ENCODE results near the gene HHIP. TPM values are rescaled to one million over a fixed set of nuclear protein-coding genes. Genes with fewer than 3 reads are reported as not detected.

HHIP gene
- total RNA-seq, 1 donor from 2014 or later, result 0.05 TPM

GRCh38 chr4:144703494-144703893 is 57.5 kb downstream of the HHIP start:
- no peak for DNase-seq (ENCODE audit: low read depth)

DNA sequence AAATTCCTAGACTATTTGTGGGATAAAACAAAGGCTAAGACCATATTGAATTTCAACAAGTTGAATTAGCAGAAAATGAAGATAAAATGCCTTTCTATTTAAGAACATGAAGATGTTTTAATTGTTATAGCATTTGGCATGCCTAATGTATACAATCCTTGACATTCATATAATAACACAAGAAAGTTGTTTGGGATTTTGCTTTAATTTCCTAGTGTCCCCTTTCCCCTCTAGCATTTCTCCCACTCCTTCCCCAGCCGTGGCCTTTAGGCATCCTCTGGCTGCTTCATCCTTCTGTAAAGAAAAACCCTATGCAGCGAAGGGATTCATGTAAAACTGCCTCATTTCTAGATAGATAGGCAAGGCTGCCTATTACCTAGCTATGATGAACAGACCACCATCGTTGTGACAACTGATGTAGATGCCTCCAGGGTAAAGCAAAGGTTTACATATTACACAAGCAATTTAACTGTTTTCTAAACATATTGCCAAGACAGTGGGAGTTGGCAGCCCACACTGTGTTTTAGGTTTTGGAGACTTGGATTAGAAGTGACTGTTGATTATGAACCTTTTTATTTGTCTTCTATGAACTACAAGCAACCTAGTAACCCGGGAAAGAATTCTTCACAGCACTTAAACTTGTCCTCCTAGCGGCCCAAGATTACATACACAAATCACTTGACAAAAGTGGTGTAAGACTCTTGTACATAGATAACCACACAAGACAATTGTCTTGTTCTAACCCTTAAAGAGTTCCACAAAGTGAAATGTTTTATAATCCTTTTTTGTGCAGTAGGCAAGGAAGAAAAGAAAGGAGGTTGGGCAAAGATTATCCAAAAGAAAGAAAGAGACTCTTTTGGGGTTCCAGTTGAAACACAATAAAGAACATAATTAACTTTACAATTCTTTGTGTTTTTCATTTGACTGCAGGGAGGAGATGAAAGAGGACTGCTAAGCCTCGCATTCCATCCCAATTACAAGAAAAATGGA is 59.9 kb downstream of the HHIP start:
- DNase-seq (ENCODE audit: low read depth), result no peak

DNA sequence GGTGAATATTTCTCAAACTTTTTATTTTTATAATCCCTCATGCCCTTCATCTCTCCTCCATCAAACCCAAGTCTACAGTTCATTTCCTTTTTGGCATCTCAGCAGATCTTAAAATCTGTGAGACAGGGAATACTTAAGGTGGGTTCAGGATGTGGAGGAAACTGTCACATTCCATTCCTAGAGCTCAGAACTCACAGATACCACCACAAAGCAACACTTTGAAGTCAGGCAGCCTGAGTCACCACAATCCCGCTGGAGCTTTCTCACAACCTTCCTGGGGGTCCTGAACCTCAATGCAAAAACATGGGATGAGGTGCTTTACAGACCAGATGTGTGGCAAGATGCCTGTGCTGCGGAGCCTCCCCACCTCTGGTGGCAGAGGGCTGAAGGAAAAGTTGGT is 63.2 kb downstream of the HHIP start:
- no peak for DNase-seq (ENCODE audit: low read depth)

GRCh38 chr4:144709793-144710525 is 64.0 kb downstream of the HHIP start:
- peak; percentile 43 for DNase-seq (ENCODE audit: low read depth)

DNA sequence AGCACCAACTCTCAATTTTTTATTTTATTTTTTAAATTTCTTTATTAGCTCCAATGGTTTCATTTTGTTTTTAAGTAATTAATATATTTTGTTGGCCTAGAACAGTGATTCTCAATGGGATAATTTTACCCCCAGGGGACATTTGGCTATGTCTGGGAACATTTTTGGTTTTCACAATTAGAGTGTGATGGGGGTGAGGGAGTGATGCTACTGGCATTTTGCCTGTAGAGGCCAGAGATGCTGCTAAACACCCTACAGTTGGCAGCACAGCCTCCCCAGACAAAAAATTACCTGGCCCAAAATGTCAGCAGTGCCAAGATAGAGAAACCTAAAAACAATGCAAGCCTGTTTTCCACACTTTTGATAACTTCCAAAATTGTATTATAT is 64.6 kb downstream of the HHIP start:
- DNase-seq (ENCODE audit: low read depth), result no peak

DNA sequence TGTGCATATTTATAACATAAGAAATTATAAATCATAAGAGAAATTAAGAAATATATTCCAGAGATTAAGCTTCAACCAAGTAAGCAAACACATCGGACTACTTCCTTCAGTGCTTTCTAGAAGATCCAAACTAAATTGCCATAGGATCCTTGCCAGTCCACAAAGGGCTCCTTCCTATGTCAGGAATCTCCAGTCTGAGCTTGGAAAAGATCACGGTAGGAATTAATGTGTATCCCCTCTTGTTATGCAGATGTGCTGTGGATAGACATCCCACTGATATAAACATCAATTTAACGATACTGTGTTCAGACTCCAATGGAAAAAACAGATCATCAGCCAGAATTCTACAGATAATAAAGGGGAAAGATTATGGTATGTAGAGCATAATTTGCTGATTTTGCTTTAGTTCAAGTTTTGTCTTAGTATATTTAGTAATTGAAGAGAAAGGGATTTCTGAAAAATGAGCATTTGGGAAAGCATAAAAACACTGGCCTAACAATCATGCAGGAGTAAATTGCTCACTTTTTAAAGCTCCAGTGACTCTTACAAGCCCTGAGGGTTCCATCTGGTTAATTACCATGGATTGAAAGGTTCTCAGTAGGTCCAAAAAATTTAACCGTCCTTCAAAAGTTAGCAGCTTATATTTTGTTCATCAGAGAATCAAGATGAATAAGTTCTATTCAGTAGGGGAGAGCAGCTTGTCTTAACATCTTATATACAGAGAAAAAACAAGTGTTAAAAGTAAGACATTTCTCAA is 65.9 kb downstream of the HHIP start:
- no peak for DNase-seq (ENCODE audit: low read depth)

- no peak for DNase-seq (ENCODE audit: low read depth)
Measured at GRCh38 chr4:144712775-144713174, 66.8 kb downstream of the HHIP start.

GRCh38 chr4:144714166-144714565 is 68.2 kb downstream of the HHIP start:
- no peak for DNase-seq (ENCODE audit: low read depth)

- DNase-seq (ENCODE audit: low read depth), result no peak
Measured at GRCh38 chr4:144715230-144715629, 69.3 kb downstream of the HHIP start.

DNA sequence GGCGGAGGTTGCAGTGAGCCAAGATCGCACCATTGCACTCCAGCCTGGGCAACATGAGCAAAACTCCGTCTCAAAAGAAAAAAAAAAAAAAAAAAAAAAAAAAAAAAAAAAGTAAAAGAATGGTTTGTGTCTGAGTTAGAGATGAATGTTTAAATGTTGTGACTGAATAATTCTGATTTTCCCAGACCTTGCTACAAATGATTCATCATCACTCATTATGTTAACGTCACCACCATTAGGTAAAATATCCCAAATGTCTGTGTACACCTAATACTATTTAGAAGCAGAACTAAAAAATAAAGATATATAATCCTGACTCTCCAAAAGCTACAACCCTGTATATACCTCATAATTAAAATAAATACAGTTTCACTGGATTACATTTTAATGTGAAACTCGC is 70.8 kb downstream of the HHIP start:
- DNase-seq (ENCODE audit: low read depth), result no peak

DNA sequence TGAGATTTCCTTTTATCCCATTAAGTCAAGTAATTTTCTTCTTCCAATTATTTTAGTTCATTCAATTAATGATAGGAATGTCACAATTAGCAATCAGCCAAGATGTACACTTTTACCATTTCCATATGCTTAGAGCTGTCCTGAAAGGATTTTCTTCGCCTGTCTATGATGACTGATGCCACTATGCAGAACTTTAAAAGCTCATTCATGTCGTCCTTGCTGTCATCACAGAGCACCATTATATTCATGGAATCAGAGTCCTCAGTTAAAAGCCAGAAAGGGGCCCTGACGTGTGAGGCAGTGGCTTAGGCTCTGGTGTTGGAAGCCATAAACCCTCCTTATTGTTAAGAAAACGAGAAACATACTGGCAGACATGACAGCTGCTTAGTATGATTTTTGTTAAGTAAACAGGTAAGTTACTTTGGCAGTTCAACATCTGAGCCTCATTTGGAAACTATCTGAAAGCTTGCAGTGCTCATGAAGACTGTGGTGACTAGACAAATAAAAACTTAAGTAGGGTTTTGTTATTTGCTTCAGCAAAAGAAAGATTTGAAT is 73.1 kb downstream of the HHIP start:
- no peak for DNase-seq (ENCODE audit: low read depth)

GRCh38 chr4:144720491-144720890 is 74.5 kb downstream of the HHIP start:
- DNase-seq (ENCODE audit: low read depth), result no peak

- no peak for DNase-seq (ENCODE audit: low read depth)
Measured at GRCh38 chr4:144721994-144722393, 76.0 kb downstream of the HHIP start.

DNA sequence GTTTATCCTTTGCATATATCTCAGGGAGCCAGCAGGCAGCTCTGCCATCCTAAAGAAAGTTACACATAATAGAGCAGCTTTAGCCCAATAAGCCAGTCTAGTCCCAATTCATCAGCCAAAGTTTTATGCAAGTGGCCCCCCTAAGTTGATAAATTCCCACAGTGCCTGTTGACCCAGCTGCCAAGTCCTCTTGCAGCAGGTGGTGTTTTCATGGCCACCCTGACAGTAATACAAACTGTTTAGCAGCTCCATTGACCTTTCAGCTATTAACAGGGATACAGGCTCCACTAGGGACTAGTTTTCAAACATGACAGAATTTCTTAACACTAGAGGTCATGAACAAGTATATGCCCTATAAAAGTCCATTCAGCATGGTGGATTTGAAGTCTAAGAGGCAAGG is 77.5 kb downstream of the HHIP start:
- no peak for DNase-seq (ENCODE audit: low read depth)

GRCh38 chr4:144729175-144729574 is 83.2 kb downstream of the HHIP start:
- no peak for DNase-seq (ENCODE audit: low read depth)

- DNase-seq (ENCODE audit: low read depth), result no peak
Measured at GRCh38 chr4:144732584-144733428, 86.8 kb downstream of the HHIP start.

DNA sequence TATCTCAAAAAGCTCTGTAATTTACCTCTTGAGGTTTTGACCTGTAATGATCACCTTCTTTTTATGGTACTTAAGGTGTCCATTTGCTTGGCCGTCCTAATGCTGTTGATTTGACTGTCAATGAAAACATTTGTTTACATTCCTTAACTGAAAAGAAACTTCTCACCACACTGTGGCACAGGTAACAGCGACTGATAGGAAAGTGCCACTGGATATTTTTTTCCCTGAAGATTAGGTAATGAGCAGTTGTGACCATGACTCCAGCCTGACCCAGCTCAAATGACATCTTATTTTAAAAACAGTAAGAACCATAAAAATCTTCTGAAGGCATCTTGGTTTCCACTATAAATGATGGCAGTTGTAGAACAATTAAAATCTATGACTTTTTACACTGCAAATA is 87.6 kb downstream of the HHIP start:
- no peak for DNase-seq (ENCODE audit: low read depth)

- DNase-seq (ENCODE audit: low read depth), result no peak
Measured at GRCh38 chr4:144734522-144734921, 88.6 kb downstream of the HHIP start.

DNA sequence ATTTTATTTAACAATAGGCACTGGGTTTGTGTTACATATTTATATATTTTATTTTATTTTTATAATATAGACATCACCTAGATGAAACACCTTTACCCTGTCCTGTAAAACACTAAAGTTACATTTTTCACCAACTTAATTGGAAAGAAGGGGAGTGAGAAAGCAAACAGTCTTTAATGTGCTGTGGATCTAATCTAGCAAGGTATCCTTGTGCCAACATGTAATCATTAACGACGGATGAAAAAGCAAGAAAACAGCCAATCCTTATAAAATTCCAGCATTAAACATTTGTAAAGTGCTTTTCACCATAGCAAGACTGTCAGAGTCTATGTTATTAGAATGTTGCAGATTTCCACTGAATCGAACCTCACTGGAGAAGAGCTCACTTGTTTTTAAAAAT is 92.7 kb downstream of the HHIP start:
- DNase-seq (ENCODE audit: low read depth), result no peak

- no peak for DNase-seq (ENCODE audit: low read depth)
Measured at GRCh38 chr4:144739511-144740033, 93.6 kb downstream of the HHIP start.

Data from myocyte (in vitro differentiated cells).